Keratinocyte (primary cell): ENCODE measurements around the gene USE1. TPM values are rescaled to one million over a fixed set of nuclear protein-coding genes. Genes with fewer than 3 reads are reported as not detected.

Experiments
- DNase-seq: peaks from one replicate; pipeline ENCODE4 v3.0.0-alpha.2; 2011; ENCODE audit warnings: low read depth, missing footprints, low spot score
- FAIRE-seq: peaks from 2 replicates; lab custom pipeline; 2011; peaks lifted over from hg19 to GRCh38; lab: Jason Lieb, UNC
- H2AFZ ChIP-seq: 2 replicates; pipeline ENCODE4 v1.6.0; 2012; ENCODE audit warnings: low read length, control low read depth, inconsistent platforms; ENCODE audit not compliant: control insufficient read depth
- H3K27ac ChIP-seq: 2 replicates; pipeline ENCODE4 v1.5.1; 2011; ENCODE audit warnings: low read length; ENCODE audit not compliant: control insufficient read depth, insufficient read depth
- H3K27me3 ChIP-seq: 3 replicates; pipeline ENCODE4 v1.6.0; 2011; ENCODE audit warnings: low read length; ENCODE audit not compliant: control insufficient read depth, insufficient read depth; ENCODE audit errors: extremely low read depth
- H3K36me3 ChIP-seq, 2 experiments: 2 replicates in 1 of 2; 3 replicates in 1 of 2; pipeline ENCODE4 v1.5.1; 2011; ENCODE audit warnings: low read length in 2 of 2, mild to moderate bottlenecking in 1 of 2; ENCODE audit not compliant: control insufficient read depth in 2 of 2, insufficient read depth in 2 of 2; ENCODE audit errors: extremely low read depth in 1 of 2
- H3K4me1 ChIP-seq: 3 replicates; pipeline ENCODE4 v1.5.1; 2011; ENCODE audit warnings: low read length; ENCODE audit not compliant: control insufficient read depth, insufficient read depth; ENCODE audit errors: extremely low read depth
- H3K4me2 ChIP-seq: 3 replicates; pipeline ENCODE4 v1.6.0; 2011; ENCODE audit warnings: low read depth, low read length; ENCODE audit not compliant: control insufficient read depth, insufficient read depth; ENCODE audit errors: extremely low read depth
- H3K4me3 ChIP-seq, 3 experiments: fragments of 200-600 bp in 1 of 3; sonication (generic) in 1 of 3; 2 replicates in 2 of 3; 3 replicates in 1 of 3; pipeline ENCODE4 v1.5.1; 2011 to 2016; ENCODE audit warnings: low read length in 3 of 3, mild to moderate bottlenecking in 3 of 3, control low read depth in 2 of 3, inconsistent platforms in 1 of 3, low read depth in 1 of 3, mixed read lengths in 1 of 3, mixed run types in 1 of 3, moderate library complexity in 1 of 3; ENCODE audit not compliant: control insufficient read depth in 2 of 3, insufficient read depth in 2 of 3; ENCODE audit errors: extremely low read depth in 1 of 3
- H3K79me2 ChIP-seq: 2 replicates; pipeline ENCODE4 v1.6.0; 2012; ENCODE audit warnings: low read length; ENCODE audit not compliant: control insufficient read depth, insufficient read depth
- H3K9ac ChIP-seq: 3 replicates; pipeline ENCODE4 v1.6.0; 2011; ENCODE audit warnings: low read length; ENCODE audit not compliant: control insufficient read depth, insufficient read depth; ENCODE audit errors: extremely low read depth
- H3K9me1 ChIP-seq: 3 replicates; pipeline ENCODE4 v1.6.0; 2011; ENCODE audit warnings: low read length; ENCODE audit not compliant: control insufficient read depth, insufficient read depth; ENCODE audit errors: extremely low read depth
- H3K9me3 ChIP-seq: 2 replicates; pipeline ENCODE4 v1.5.1; 2012; ENCODE audit warnings: low read depth, low read length; ENCODE audit not compliant: control insufficient read depth
- H4K20me1 ChIP-seq: 3 replicates; pipeline ENCODE4 v1.6.0; 2011; ENCODE audit warnings: low read length; ENCODE audit not compliant: control insufficient read depth, insufficient read depth; ENCODE audit errors: extremely low read depth
- CTCF ChIP-seq, 3 experiments: IDR thresholded peaks in 1 of 3; conservative IDR thresholded peaks in 1 of 3; optimal IDR thresholded peaks in 1 of 3; 2 replicates in 2 of 3; 3 replicates in 1 of 3; pipeline versions ENCODE3 to v1.5.1; 2011; ENCODE audit warnings: low read length in 3 of 3, mild to moderate bottlenecking in 3 of 3, moderate library complexity in 2 of 3, control low read depth in 1 of 3, inconsistent platforms in 1 of 3; ENCODE audit not compliant: insufficient read depth in 2 of 3; ENCODE audit errors: extremely low read depth in 1 of 3
- EZH2 ChIP-seq: IDR thresholded peaks from one replicate; pipeline ENCODE4 v1.6.1; 2012; ENCODE audit warnings: inconsistent platforms, mild to moderate bottlenecking, low read length, moderate library complexity
- dilution Hi-C: fragments of 300-500 bp; cut with MboI; formaldehyde crosslinking; loops from one replicate; pipeline ENCODE4 v1.7.0; 2020; ENCODE audit warnings: low sequenced_read_pairs; ENCODE audit not compliant: extremely low pct_ligation_motif_present
- polyA plus RNA-seq, 5 experiments: library from polyadenylated mRNA; depleted of rRNA in 3 of 5; stranded (reverse) in 3 of 5; stranded (forward) in 1 of 5; unstranded in 1 of 5; fragments of >200 nt; gene quantifications; 1 replicate in 1 of 5; 2 replicates in 3 of 5; 3 replicates in 1 of 5; pipeline versions ENCODE4 v1.2.1 to v1.2.3, GENCODE V29; 2011 to 2012; ENCODE audit warnings: missing spikeins in 2 of 5, low read depth in 1 of 5, low replicate concordance in 1 of 5

Gene USE1
- polyA plus RNA-seq, 1 donor (not counting 4 experiments of a cell fraction or from before 2014, with no cell fraction given) = 18.0 TPM

- dilution Hi-C loops = no loop called here
- H3K9me1 ChIP-seq = no peaks in the 10 kb centered on the region
- H3K4me1 ChIP-seq = peaks cover 26% of the 10 kb centered on the region
- no peaks in the 10 kb centered on the region for H3K9me3 ChIP-seq
- peak; percentile 54 for DNase-seq
- no peak overlapping the region for H2AFZ ChIP-seq
- H3K36me3 ChIP-seq = no peaks in the 10 kb centered on the region
- H3K27me3 ChIP-seq = no peaks in the 10 kb centered on the region
- no peaks in the 10 kb centered on the region for H4K20me1 ChIP-seq
- TF ChIP-seq EZH2 (no peak), CTCF (optimal IDR thresholded peaks at IDR 0.05 in 1 of 3, IDR thresholded peaks at IDR 0.05 in 1 of 3, conservative IDR thresholded peaks at IDR 0.05 in 1 of 3; ENCODE audit: extremely low read depth in 1 of 3, insufficient read depth in 2 of 3, low read length in 3 of 3) (no peak)
- FAIRE-seq = no peak
- peaks cover 18% of the 10 kb centered on the region for H3K79me2 ChIP-seq
- no peak overlapping the region for H3K27ac ChIP-seq
- no peak overlapping the region for H3K9ac ChIP-seq
- no peak overlapping the region for H3K4me3 ChIP-seq
- H3K4me2 ChIP-seq = no peak overlapping the region
Observed at GRCh38 chr19:17248011-17248776, 33.0 kb downstream of the USE1 start.

GRCh38 chr19:17249887-17250548 lies 34.9 kb downstream of the USE1 start:
- no peaks in the 10 kb centered on the region for H3K27me3 ChIP-seq
- H3K27ac ChIP-seq = no peak overlapping the region
- no peak for TF ChIP-seq EZH2
- TF ChIP-seq CTCF (optimal IDR thresholded peaks at IDR 0.05 in 1 of 3, IDR thresholded peaks at IDR 0.05 in 1 of 3, conservative IDR thresholded peaks at IDR 0.05 in 1 of 3; ENCODE audit: extremely low read depth in 1 of 3, insufficient read depth in 2 of 3, low read length in 3 of 3) = no peak
- H2AFZ ChIP-seq = no peak overlapping the region
- FAIRE-seq (no peak), DNase-seq (peak; percentile 70)
- dilution Hi-C loops = no loop called here
- H3K9me3 ChIP-seq = no peaks in the 10 kb centered on the region
- H3K4me3 ChIP-seq = no peak overlapping the region
- no peak overlapping the region for H3K9ac ChIP-seq
- H3K4me1 ChIP-seq = peaks cover 26% of the 10 kb centered on the region
- H3K79me2 ChIP-seq = peaks cover under 1% of the 10 kb centered on the region
- H3K36me3 ChIP-seq = no peaks in the 10 kb centered on the region
- no peaks in the 10 kb centered on the region for H3K9me1 ChIP-seq
- H3K4me2 ChIP-seq = no peak overlapping the region
- no peaks in the 10 kb centered on the region for H4K20me1 ChIP-seq
